GM23248 (cell line): ENCODE results near the gene PRSS56.

ENCODE experiments used
- EZH2 ChIP-seq: fragments of 200-600 bp; sonication (generic); IDR thresholded peaks from 2 replicates; pipeline ENCODE4 v1.6.1; 2018; ENCODE audit warnings: antibody characterized with exemption, mild to moderate bottlenecking; ENCODE audit not compliant: insufficient read depth, poor library complexity, severe bottlenecking
- EZH2phosphoT487 ChIP-seq: fragments of 200-600 bp; sonication (generic); IDR thresholded peaks from 2 replicates; pipeline ENCODE4 v1.6.1; 2018; ENCODE audit warnings: antibody characterized with exemption, moderate library complexity, mild to moderate bottlenecking, low read depth; ENCODE audit not compliant: insufficient read depth

DNA sequence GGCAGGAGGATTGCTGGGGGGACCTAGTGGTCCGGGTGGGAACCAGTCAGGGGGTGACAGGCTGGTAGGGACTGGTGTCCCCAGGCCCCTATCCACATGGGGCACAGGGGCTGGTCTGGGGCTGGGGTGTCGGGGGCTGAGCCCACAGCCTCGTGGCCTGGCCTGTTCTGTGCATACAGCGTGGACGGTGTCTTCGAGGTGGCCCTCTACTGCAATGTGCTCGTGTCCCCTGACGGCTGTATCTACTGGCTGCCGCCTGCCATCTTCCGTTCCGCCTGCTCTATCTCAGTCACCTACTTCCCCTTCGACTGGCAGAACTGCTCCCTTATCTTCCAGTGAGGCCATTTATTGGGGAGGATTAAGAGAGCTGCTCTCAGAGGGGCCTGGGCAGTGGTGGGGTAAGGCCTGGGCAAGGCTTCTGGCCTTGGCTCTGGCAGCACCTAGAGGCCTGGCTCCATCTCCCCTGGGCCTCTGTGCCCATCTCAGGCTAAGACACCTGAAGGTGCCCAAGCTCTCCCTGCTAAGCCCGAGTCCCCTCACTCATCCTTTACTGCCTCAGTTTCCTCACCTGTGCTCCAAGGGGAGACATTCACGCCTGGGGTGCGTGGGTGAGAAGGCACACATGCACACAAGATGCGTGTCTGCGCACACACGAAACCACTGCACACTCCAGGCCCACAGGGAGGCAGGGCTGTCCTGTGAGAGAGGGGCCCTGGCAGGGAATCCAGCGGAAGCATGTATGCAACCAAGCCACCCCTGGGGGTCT is 21.2 kb downstream of the PRSS56 start:
- TF ChIP-seq EZH2phosphoT487 (no peak), EZH2 (no peak)
